Neutrophil (primary cell): ENCODE data around the gene APBA2.

Experiments
- H3K27ac ChIP-seq: fragments of 200-600 bp; sonication (generic); 2 replicates; pipeline ENCODE4 v1.5.1; 2016; ENCODE audit warnings: mild to moderate bottlenecking, moderate library complexity
- H3K27me3 ChIP-seq: fragments of 200-600 bp; sonication (generic); 2 replicates; pipeline ENCODE4 v1.6.0; 2016; ENCODE audit warnings: mild to moderate bottlenecking
- H3K36me3 ChIP-seq: fragments of 200-600 bp; sonication (generic); 2 replicates; pipeline ENCODE4 v1.5.1; 2017
- H3K4me1 ChIP-seq, 2 experiments: fragments of 200-600 bp in 1 of 2; sonication (generic) in 1 of 2; 1 replicate in 1 of 2; 2 replicates in 1 of 2; pipeline versions ENCODE4 v1.5.1 to v1.6.1; 2013 to 2016; ENCODE audit warnings: low read depth in 1 of 2, low read length in 1 of 2, mild to moderate bottlenecking in 1 of 2, moderate library complexity in 1 of 2; ENCODE audit not compliant: control insufficient read depth in 1 of 2, insufficient read depth in 1 of 2
- H3K4me3 ChIP-seq, 2 experiments: fragments of 200-600 bp in 1 of 2; sonication (generic) in 1 of 2; 1 replicate in 1 of 2; 2 replicates in 1 of 2; pipeline ENCODE4 v1.5.1; 2013 to 2016; ENCODE audit warnings: low read depth in 1 of 2, low read length in 1 of 2, mild to moderate bottlenecking in 1 of 2, moderate library complexity in 1 of 2
- H3K9me3 ChIP-seq: fragments of 200-600 bp; sonication (generic); 2 replicates; pipeline ENCODE4 v1.5.1; 2016
- TF ChIP-seq, protein P1 (sequence below): fragments of 200-600 bp; sonication (generic); IDR thresholded peaks from 2 replicates; pipeline ENCODE4 v1.5.1; 2016; ENCODE audit warnings: antibody characterized with exemption

APBA2 gene

DNA sequence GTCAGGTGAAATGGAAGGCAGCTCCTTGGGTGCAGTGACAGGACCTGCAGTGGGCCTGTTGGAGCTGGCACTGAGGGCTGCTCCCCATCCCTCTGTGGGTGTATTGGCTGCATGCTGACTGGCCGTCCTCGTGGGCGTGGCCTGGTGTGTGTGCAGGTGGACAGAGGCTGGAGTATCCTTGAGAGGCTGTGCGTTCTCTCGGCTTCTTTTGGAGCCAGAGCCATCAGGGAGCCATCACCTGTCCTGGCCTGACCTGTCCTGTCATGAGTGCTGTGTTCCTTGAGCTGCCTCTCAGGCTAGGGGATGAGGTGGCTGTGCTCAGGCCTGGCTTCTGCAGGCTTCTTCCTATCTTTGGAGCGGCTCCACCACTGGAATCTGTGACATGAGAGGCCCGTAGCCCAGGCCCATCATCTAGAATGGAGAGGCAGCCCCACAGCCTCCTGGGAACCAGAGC is 61.5 kb downstream of the APBA2 start:
- H3K27ac ChIP-seq = no peak overlapping the region
- no peaks in the 10 kb centered on the region for H3K4me1 ChIP-seq
- TF ChIP-seq, protein P1, sequence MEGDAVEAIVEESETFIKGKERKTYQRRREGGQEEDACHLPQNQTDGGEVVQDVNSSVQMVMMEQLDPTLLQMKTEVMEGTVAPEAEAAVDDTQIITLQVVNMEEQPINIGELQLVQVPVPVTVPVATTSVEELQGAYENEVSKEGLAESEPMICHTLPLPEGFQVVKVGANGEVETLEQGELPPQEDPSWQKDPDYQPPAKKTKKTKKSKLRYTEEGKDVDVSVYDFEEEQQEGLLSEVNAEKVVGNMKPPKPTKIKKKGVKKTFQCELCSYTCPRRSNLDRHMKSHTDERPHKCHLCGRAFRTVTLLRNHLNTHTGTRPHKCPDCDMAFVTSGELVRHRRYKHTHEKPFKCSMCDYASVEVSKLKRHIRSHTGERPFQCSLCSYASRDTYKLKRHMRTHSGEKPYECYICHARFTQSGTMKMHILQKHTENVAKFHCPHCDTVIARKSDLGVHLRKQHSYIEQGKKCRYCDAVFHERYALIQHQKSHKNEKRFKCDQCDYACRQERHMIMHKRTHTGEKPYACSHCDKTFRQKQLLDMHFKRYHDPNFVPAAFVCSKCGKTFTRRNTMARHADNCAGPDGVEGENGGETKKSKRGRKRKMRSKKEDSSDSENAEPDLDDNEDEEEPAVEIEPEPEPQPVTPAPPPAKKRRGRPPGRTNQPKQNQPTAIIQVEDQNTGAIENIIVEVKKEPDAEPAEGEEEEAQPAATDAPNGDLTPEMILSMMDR = no peak
- no peaks in the 10 kb centered on the region for H3K9me3 ChIP-seq
- peaks cover 36% of the 10 kb centered on the region for H3K27me3 ChIP-seq
- H3K36me3 ChIP-seq = no peaks in the 10 kb centered on the region
- no peak overlapping the region for H3K4me3 ChIP-seq

DNA sequence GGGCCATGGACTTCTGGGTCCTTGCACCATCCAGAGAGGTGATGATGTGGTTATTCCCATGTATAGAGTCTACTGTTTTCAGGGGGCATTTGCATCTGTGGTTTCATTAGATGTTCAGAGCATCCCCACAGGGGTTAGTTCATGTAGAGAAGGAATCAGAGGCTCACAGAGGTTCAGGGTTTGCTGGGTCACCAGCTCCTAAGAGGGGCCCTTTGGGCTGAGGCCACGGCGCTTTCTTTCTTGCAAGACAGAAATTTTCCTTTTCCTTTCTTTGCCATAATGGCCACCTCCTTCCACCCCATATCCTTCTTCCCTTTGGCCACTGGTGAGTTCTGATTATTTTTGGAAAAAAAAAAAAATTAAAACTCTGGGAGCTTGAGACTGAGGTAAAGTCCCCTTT is 62.3 kb downstream of the APBA2 start:
- H3K27me3 ChIP-seq = peaks cover 44% of the 10 kb centered on the region
- no peaks in the 10 kb centered on the region for H3K9me3 ChIP-seq
- TF ChIP-seq, protein P1 = no peak
- H3K27ac ChIP-seq = no peak overlapping the region
- H3K4me1 ChIP-seq = no peaks in the 10 kb centered on the region
- no peaks in the 10 kb centered on the region for H3K36me3 ChIP-seq
- no peak overlapping the region for H3K4me3 ChIP-seq

DNA sequence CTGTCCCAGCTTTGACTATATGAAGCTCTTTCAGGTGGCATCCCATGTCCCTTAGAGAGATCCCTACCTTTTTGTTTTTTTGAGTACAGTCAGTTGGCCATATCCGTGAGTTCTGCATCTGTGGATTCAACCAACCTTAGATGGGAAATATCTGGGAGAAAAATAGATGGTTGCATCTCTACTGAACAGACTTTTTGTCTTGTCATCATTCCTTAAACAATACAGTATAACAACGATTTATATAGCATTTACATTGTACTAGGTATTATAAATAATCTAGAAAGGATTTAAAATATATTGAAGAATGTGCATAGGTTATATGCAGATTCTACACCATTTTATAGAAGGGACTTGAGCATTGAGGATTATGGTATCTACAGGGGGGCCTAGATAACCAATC is 65.1 kb downstream of the APBA2 start:
- H3K27ac ChIP-seq = no peak overlapping the region
- TF ChIP-seq, protein P1 = no peak
- H3K4me1 ChIP-seq = peaks cover 19 to 21% of the 10 kb centered on the region in 2 experiments
- H3K27me3 ChIP-seq = peaks cover 64% of the 10 kb centered on the region
- no peaks in the 10 kb centered on the region for H3K36me3 ChIP-seq
- H3K4me3 ChIP-seq = no peak overlapping the region
- H3K9me3 ChIP-seq = no peaks in the 10 kb centered on the region

DNA sequence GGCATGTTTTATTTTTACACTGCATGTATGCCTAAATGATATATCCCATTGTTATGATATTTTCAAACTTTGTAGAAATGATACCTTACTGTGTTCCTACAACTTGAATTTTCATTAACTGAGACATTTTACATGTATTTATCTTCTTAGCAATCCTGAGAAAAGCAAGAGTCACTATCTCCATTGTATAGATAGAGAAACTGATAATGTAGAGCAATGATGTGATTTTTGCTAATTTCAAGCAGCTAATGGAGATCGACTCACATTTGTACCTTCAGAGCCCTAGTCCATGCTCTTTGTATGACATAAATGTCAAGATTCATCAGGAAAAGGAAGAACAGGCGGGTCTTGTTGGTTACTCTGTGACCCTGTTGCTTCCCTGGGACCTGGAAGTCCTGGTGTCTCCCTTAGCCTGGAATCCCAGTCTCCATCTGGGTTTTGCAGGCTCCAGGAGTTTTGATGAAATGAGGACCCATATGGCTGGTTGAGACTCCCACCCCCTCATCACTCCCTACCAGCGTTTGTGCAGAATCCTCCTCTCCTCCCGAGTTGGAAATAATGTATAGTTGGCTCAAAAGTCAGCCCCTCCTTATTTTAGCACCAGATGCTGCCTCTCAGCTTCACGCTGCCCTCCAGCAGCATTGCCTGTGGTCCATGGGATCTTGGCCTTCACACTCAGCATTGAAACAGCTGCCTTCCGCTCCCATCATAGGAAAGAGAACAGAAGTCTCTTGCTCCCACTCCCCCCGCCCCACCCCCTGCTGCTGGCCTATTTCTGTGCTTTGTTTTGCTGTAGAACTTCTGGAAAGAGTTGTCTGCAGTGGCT is 67.1 kb downstream of the APBA2 start:
- Histone ChIP-seq H3K27ac (no peak overlapping the region), H3K4me1 (peaks cover 19 to 21% of the 10 kb centered on the region in 2 experiments), H3K36me3 (no peaks in the 10 kb centered on the region), H3K4me3 (no peak overlapping the region), H3K9me3 (no peaks in the 10 kb centered on the region), H3K27me3 (peaks cover 61% of the 10 kb centered on the region)
- TF ChIP-seq, protein P1 = no peak

DNA sequence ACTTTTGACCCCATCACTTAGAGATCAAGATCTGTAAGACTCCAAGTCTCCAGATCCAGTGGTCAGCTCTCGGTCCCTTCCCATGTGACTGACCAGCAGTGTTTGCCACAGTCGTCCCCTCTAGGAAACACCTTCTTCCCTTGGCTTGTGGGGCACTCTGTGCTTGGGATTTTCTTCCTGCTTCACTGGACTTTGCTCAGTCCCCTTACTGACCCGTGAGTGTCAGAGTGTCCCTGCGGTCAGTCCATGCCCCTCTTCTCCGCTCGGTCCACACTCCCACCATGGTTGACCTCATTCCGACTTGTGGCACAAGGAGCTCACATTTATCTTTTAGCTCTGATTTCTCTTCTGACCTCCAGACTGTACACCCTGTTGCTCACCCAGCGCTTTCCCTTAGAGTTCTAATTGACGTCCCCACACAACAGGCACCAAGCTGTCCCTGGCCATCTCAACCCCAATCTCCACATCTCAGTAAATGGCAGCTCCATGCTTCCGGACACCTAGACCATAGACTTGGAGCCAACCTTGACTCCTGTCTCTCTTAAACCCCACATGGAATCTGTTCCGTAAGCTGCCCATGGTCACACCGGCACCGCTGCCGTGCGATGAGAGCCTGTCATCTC is 67.9 kb downstream of the APBA2 start:
- Histone ChIP-seq H3K27me3 (peaks cover 53% of the 10 kb centered on the region), H3K9me3 (no peaks in the 10 kb centered on the region), H3K27ac (no peak overlapping the region), H3K4me3 (no peak overlapping the region), H3K4me1 (peaks cover 19 to 21% of the 10 kb centered on the region in 2 experiments), H3K36me3 (no peaks in the 10 kb centered on the region)
- TF ChIP-seq, protein P1 = no peak
